OCI-M2 (cell line): ENCODE results near the gene TAS1R2.
"Not testable (repeated sequence)": the region's sequence is repeated elsewhere in the genome, so short reads cannot be mapped to it uniquely, and the experiment has no call there.

ENCODE experiments used
- DNase-seq: peaks from one replicate; lab custom pipeline; 2025; ENCODE audit not compliant: unreplicated experiment; lab: John Stamatoyannopoulos, UW

The TAS1R2 gene

DNA sequence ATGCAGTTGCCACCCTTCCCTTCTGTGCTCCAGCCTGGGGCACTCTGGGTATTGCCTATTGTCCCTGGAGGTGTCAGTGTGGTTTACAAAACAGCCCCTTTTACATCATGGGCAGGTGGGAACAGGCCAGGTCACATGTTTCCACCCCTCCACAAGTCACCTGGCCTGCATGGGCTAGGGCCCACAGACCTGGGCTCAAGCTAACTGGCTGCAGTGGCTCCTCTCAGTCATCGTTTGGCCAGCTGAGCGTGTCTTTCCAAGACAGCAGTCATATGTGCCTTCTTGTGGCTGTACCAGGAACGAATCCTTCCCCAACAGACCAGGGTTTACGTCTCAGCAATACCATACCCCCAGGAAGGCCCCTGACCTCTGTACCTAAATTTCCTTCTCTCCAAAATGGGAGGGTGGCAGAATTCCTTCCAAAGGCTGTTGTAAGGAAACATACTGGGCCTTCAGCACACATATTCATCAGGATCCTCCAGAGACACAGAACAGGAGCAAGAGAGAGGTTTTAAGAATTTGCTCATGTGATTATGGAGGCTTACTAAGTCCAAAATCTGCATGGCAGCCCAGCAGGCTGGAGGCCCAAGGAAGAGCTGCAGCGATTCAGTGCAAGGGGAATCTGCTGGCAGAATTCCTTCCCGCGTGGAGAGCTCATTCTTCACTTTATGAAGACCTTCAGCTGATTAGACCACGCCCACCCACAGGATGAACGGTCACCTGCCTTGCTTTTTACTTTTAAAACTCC is 10.6 kb upstream of the TAS1R2 start:
- no peak for DNase-seq

DNA sequence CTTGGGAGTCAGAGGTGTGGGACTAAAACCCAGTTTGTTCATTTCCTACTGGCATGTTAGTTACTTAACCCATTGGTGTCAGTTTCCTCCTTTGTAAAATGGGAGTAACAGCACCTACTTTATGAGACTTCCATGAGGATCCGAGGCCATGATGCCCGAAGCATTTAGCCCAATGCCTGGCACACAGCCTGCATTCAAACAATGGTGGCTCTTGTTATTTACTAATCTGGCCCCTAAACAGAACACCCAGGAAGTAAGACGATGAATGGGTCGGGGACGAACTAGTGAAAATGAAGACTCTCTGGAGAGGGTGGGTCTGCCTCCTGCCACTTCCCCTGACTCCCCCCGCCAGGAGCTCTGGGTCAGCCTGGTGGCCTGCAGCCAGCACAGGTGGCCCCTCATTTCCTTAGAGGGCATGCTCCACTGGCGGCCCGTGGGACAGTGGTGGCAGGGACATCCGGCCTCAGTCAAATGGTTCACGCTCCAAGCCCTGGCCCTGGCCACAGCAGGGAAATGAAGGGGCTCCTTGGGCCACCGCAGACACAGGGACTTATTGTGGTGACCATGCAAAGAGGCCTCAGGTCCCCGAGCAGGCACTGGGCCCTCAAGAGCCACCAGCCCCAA is 9.5 kb upstream of the TAS1R2 start:
- DNase-seq: no peak

DNA sequence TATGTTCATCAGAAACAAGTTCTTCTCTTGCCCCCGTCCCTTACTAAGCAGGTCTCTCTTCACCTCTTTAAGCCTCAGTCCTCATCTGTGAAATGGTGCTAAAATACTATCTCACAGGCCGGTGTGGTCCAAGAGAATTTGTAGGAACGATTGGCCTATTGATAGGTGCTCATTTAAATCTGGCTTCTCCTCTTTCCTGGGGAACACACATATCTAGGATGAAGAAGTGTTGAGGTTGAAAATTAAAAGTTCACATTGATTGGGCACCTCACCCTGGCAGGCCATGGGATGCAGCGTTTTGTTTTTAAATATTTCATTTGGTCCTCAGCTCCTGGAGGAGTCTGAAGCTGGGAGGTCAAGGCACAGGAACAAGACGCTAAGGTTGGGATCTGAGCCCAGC is 8.9 kb upstream of the TAS1R2 start:
- DNase-seq: no peak

DNA sequence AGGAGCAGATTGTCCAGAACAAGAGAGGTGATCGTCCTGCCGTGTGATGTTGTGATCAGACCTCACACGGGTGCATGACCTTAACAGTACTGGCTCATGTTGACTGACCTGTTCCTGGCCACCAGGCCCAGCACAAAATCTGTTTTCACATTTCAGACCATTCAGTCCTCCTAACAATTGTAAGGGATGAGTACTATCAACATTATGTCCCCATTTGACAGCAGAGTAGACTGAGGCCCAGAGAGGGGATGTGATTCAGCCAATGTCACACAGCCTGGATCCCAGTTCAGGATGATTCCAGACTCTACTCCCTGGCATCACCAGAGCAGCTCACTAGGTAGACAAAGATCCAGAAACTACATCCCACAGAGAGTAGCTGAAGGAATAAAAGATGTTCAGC is 7.4 kb upstream of the TAS1R2 start:
- DNase-seq: no peak

DNA sequence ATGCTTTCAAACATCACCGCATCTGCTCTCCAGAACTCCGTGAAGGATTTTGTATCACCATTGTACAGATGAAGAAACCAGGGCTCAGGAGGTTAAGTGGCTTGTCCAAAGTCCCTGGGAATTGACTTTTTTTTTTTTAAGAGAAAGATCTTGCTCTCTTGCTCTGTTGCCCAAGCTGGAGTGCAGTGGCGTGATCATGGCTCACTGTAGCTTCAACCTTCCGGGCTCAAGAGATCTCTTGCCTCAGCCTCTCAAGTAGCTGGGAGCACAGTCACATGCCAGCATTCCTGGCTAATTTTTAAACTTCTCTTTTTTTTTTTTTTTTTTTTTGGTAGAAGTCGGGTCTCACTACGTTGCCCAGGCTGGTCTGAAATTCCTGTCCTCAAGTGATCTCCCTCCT is 6.9 kb upstream of the TAS1R2 start:
- no peak for DNase-seq

DNA sequence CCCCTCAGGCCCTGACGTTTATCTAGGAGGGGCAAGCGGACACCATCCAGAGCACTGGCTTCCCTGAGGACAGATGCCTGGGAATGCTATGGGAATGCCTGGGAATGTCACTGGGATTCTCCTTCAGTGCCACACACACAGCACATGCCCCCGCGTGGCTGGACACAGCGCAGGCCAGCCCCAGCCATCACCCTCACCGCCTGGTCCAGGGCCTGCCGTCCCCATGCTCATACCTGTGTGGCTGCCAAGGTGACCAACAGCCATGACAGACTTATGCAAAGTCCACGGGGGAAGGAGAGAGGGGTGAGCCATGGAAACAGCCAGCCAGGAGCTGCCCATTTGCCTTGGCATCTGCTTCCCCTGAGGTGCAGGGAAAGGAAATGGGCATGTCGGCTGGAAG is 5.7 kb upstream of the TAS1R2 start:
- DNase-seq: no peak

DNA sequence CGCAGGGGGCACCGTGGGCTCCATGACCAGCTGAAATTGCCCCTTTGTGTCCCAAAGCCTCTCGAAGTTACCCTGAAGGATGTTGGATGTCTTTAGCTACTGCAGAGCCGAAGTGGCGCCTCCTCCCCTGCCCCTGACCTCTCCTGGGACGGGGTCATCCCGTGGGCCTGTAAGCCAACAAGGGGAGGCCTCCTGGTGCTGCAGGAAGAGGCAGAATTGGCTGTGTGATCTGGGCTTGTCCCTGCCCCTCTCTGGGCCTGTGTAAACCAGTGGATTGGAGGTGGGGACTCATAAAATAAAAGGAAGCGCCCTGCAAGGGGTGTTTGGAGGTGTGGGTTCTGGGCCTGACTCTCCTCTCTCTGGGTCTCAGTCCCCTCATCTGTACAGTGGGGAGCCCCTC is 2.1 kb upstream of the TAS1R2 start:
- DNase-seq: no peak

DNA sequence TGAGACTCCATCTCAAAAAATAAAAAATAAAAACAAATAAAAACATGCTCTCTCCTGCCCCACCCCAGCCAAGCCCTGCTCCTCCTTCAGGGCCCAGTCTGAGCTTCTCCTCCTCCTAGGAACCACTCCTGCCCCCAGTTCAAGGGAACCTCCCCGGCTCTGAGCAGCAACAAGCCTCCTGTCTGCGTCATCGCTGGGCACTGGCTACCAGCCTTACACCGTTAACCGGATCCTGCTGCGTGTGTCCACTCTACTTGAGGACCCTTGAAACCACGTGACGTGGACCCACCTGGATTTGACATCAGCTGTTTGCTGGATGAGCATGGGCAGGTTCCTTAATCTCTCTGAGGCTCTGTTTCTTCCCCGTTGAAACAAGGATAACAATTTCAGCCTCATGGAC is 1.6 kb upstream of the TAS1R2 start:
- no peak for DNase-seq

DNA sequence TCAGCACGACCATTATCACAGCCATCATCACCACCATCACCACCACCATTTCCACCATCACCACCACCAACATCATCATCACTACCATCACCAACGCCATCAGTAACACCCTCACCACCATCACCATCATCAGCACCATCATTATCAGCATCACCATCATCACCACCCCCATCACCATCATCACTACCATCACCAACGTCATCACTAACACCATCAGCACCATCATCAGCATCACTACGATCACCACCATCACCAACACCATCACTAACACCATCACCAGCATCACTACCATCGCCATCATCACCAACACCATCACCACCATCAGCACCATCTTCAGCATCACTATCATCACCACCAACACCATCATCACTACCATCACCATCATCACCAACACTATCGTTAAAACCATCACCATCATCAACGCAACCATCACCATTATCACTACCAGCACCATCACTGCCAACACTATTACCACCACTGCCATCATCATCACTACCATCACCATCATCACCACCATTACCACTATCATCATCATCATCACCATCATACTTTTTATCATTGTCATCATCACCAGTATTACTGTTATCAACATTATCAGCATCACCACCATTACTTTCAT is 1.3 kb downstream of the TAS1R2 start:
- DNase-seq: no peak

DNA sequence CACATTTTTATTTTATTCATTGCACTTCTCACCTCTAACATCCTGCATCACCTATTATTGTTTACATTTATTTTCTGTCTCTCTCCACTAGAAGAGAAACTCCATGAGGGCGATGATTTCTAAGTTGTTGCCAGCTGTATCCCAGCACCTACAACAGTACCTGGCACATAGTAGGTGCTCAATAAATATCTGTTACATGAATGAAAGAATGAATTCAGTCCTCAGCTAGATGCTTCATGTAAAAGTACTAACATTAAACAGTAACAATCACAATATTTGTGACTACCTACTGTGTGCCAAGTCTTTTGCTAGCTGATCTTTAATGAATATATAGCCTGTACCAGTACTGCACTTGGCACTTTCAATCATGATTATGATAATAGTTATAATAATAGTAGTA is 3.0 kb downstream of the TAS1R2 start:
- no peak for DNase-seq

DNA sequence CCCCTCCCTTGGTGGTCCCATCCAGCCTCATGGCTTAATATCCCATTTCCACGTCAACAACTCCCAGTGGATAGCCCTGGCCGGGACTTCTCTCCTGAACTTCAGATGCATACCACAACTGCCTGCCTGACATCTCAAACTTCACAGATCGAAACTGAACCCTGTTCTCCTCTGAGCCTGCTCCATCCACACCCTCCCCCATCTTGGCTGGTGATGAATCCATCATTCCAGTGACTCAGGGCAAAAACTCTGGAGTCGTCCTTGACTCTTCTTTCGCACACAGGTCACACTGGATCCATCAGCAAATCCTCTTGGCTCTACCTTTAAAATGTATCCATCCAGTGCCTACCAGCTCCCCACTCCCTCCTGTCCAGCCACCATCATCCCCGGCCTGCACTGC is 3.9 kb downstream of the TAS1R2 start:
- DNase-seq: no peak

DNA sequence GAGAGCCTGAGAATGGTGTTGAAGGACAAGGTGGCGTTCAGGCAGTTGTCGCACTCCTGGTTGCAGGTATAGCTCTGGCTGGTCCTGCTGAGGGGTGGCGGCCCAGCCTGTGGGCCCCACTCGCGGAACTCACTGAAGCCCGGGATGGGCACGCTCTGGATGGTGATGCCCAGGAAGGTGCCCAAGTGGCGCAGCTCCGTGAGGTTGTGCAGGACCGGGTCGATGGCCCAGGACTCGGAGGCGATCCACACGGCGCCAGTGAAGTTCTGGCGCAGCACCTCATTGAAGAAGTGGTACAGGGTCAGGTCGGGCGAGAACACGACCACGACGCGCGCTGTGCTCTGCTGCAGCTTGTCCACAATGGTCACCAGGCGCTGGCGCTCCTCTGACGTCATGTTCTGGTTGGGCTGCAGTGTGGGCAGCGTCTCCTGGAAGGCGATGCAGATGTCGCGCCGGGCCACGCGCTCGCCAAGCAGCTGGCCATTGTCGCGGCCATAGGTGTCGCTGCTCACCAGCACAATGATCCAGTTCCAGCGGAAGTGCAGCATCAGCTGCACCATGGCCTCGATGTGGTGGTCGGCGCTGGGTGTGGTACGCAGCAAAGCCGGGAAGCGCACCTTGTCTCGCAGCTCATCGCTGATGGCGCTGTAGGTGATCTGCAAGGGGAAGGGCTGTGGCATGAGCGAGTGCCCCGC is 5.0 kb downstream of the TAS1R2 start:
- no peak for DNase-seq

DNA sequence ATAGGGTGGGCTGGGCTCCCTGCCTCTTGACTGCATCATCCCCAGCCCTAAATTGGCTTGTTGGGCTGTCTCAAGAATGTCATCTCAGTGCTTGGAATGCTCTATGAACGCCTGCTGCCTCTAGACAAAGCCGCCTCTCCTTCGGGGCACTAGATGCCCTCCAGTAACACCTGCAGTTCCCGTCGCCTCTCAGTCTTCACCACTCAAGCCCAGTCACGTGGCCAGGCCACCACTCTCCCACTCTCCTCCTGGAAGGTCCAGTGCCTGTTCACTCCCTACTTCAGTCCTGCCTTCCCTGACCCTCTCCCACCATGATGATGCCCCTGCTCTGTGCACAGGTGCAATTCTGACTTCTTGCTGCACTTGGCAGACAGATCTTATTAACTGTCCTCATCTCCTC is 7.0 kb downstream of the TAS1R2 start:
- no peak for DNase-seq

DNA sequence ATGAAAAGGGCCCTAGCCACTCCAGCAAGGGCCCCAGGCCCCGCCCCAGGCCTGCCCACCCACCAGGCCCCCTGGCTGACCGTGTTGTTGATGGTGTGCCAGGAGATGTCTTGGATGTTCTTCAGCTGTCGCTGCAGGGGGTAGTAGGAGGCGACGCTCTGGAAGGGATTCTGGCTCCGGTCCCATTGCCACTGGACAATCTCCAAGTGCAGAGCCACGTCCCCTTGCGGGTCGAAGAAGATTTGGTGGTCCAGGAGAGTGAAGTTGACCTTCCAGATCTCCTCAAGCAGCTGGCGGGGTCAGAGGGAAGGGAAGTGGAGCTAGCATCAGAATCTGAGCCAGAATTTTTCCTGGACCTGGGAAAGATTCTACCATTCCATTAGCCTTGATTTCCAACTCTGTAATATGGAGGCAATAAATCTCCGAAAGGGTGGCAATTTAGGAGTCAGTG is 10.2 kb downstream of the TAS1R2 start:
- no peak for DNase-seq

DNA sequence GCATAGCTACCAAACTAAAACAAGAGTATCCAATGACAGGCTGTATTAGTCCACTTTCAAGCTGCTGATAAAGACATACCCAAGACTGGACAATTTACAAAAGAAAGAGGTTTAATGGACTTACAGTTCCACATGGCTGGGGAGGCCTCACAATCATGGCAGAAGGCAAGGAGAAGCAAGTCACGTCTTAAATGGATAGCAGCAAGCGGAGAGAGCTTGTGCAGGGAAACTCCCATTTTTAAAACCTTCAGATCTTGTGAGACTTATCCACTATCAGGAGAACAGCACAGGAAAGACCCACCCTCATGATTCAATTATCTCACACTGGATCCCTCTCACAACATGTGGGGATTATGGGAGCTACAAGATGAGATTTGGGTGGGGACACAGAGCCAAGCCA is 11.7 kb downstream of the TAS1R2 start:
- not testable (repeated sequence) for DNase-seq

DNA sequence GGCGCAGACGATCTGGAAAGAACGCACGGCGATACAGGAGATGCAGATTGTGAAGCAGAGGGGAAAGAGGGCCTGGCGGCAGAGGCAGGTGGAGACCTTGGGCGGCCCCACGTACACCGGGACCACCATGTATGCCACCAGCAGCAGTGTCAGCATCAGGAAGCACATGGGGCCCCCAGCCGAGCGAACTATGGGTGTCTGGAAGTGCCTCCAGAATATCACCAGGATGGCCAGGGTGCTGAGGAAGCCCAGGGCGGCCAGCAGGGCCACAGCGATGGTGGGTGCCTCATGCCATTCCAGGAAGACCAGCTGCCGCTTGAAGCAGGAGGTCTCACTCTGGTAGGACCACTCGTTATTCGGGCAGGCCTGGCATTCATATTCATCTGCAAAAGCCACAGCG is 19.3 kb downstream of the TAS1R2 start:
- no peak for DNase-seq

DNA sequence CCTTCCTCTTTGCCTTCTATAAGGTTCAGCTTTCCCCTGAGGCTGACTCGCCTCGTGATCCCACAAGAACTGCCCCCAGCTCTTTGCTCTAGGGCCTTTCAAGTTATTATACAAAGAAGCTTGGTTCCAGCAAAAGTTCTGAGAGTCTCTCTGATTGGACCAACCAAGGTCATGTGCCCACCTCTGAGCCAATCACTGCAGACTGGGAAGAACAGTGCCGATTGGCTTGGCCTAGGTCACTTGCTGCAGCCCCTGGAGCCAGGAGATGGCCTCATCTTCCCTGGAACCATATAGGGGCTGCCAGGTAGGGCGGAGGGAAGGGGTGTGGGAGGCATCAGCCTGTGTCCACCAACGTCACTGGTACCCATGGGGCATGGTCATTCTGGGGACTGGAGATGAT is 22.8 kb downstream of the TAS1R2 start:
- no peak for DNase-seq

DNA sequence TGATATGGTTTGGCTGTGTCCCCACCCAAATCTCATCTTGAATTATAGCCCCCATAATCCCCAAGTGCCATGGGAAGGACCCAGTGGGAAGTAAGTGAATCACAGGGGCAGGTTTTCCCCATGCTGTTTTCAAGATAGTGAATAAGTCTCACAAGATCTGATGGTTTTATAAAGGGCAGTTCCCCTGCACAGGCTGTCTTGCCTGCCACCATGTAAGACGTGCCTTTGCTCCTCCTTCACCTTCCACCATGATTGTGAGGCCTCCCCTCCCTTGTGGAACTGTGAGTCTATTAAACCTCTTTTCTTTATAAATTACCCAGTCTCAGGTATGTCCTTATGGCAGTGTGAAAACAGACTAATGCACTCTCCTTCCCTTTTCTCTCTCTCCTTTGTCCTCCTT is 27.1 kb downstream of the TAS1R2 start:
- DNase-seq: not testable (repeated sequence)

DNA sequence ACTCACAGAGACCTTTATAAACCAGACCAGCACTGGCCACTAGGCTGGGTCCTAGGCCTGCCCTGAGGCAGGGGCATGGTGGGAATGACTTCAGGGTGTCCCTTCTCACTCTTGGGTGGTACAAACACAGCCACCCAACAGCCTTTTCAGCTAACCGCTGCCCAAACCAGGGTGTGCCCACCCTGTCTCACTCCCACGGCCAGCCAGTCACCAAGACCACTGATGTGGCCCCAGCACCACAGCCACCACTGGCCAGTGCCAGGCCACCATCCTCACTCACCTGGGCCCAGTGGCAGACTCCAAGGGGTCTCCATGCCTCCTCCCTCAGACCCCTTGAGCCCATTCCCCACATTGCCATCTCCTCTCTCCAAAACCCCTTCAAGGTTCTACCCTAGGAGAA is 27.8 kb downstream of the TAS1R2 start:
- DNase-seq: no peak

DNA sequence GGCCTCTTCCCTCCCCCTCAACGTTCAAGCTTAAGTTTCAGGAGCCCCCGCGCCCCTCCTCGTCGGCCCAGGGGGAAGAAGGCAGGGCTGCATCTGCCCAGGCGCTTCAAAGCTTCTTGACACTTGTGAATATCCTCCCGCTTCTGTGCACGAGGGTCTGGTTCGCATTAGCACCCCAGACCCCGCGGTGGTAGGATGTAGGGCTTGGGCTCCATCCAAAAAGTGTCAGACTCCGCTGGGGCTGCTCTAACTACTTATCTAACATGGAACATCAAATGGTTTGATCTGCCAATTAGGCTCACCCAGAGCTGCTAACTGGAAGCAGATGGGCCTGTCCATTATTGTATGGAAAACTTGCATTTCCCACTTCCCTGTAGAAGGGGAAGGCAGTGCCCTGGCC is 28.9 kb downstream of the TAS1R2 start:
- no peak for DNase-seq

DNA sequence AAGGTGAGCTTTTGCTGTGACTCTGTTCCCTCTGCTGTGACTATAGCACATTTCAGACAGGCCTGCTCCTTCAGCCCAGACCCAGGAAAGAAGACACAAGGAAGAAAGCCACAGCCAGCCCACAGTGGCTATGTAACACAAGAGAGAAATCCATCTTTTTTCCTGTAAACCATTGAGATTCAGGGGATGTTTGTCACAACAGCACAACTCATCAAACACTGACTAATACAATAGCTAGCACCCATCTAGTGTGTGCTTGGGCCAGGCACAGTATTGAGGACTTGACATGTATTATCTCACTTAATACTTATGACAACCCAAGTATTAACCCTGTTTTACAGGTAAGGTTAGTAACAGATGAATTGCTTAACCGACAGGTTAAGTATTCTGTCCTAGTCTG is 29.8 kb downstream of the TAS1R2 start:
- DNase-seq: no peak

DNA sequence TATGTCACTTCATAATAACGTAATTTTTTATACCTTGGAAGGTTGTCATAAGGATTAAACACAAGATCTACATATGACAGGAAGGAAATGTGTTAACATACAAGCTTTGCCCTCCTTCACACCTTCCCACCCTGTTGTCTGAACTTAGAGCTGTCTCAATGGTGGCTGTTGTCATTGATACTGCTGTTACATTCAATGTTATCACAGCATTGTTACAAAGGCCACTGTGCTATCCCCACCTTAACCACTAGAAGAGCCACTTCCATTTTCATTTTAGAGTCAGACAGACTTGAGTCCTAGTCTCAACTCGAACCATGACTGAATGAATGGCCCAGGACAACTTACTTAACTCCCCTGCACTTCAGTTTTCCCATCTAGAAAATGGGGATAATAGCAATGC is 31.2 kb downstream of the TAS1R2 start:
- DNase-seq: no peak
